ELR (cell line): Measurements from ENCODE around the gene GLOD5.
A peak's percentile ranks its signal among the peaks of the same experiment; 100 is the strongest.
"Not testable (repeated sequence)": the region's sequence is repeated elsewhere in the genome, so short reads cannot be mapped to it uniquely, and the experiment has no call there.

Source experiments
- DNase-seq: peaks from one replicate; pipeline ENCODE4 v3.0.0-alpha.2; 2015; ENCODE audit warnings: low read depth

GLOD5 gene

DNA sequence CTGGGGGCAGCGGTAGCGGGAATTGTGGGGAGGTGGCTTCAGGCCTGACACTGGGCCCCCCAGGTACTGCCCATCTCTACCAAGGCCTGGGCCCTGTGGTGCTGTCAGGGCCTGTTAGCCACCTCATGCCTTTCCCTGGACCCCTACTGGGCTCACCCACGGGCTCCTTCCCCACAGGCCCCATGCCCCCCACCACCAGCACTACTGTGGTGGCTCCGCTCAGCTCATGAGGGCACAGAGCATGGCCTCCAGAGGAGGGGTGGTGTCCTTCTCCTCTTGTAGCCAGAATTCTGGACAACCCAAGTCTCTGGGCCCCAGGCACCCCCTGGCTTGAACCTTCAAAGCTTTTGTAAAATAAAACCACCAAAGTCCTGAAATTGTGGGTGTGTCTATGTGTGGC, 32.4 kb downstream of the GLOD5 start:
- DNase-seq = no peak

DNA sequence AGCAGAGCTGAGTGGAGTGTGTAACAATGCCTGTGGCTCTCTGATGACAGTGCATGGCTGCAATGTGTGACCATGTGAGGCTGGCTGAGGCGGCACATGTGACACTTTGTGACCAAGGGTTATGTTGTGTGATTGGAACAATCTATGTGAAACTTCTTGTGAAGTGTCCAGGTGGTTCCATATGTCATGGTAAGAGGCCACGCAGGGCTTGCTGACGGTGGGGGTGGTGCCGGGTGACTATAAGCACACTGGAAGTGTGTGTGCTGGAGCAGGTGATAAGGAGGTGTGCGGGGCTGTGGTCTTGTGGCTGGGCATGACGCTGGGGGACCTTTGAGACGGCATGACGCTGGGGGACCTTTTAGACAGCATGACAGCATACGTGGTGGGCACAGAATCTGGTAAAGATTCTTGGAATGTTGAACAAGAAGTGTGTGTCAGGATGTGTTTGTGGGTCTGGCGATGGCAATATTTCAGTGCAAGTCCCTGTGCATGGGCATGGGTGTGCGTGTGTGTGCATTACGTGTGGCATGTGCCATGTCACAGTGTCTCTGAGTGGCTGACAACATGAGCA, 32.9 kb downstream of the GLOD5 start:
- no peak for DNase-seq

DNA sequence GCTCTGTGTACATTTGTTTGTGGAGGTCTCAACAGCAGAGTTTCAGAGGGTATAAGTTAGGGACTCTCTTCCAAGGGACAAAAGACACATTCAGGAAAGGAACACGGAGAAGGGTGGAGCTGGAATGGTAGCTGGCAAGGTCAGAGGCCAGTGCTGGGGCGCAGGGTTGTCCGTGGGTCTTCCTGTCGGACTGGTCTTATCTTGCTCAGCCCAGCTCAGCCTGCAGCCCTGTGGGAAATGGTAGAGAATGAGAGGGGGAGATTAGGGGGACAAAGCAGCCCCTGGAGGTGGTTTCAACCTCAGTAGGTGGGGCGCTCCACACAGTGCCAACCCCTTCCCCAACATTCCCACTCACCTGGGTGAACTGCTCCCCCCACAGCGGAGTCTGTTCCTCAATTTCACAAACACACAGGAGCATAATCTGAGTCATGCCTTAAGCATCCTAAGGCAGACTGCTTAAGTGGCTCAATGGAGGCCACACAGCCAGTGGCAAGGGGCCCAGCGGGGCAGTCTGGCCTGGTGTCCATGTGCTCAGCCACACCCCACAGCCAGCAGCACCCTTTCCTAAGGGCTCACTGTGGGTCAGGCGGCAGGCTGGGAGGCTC, 33.5 kb downstream of the GLOD5 start:
- peak; percentile 67 for DNase-seq

DNA sequence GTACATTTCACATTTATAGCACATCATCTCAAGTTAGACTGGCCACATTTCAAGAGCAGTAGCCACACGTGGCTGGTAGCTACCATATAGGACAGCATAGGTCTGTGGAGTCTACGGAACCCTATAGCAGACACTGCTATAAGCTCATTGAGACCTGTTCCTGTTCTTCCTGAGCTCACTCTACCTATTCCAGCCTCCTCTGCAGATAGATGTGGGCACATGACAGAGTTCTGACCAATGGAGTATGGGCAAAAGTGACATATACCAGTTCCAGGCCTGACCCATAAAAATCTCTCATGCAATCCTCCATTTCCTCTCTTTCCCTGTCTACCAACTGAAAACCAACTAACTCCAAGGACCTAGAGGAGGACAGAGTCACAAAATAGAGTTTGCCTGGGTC, 36.8 kb downstream of the GLOD5 start:
- no peak for DNase-seq

DNA sequence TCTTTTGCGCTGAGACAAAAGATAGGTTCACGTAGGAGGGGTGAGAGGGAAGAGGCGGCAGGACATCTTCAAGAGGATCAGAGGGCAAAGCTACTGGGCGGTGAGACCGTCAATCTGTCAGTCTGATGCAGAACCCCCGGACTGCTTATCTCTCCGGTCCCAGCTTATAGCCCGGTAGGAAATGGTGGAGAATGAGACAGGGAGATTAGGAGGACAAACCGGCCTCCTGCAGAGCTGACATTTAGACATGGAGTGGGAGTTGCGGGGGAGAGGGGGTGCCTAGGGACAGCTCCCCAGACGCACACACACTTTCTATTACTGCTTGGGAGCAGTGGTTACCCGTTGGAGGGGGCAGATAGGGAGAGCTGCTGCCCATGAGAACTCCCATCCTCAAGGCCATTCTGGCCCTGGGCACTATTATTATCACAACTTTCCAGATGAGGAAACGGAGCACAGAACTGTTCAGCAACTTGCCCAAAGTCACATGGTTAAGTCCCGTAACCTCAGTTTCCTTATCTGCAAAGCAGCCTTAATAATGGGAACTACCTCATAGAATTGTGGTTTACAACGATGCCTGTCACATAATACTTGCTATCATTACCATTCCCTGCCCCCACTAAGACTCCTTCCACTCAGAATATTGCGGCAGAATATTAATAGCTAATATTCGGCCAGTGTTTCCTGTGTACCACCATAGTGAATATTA, 39.2 kb downstream of the GLOD5 start:
- no peak for DNase-seq

DNA sequence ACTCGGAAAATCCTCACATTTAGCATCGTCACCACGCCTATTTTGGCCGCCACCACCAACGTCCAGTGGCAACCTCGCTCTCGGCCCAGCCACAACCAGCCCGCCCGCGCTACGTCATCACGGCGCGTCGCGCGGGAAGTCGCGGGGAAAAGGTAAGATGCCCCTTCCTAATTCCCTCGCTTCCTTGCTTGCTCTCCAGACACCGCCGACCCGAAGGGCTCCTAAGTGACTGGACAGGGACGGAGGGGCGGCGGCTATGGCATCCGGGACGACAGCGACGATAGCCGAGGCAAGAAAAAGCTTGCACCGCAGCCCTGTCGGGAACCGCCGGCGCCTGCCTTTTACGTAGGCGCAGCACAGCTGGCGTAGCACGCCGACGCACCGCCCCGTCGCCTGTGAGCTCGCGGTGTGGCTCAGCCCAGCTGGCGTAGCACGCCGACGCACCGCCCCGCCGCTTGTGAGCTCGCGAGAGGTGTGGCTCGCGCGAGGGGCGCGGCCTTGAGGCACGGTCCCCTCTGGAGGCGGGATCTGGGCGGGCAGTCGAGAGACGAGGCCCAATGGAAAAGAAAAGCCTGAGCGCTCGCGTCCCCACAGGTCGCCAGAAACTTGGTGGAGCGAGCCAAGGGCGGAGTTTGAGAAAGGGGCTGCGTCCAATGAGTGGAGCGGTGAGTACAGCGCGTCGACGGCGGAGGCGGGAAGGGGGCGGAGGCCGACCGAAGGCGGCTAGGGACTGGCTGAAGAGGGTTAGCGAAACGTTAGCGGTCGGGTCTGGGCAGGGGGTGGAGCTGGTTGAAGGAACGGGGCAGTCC, 39.9 kb downstream of the GLOD5 start, which contains the start of gene HDAC6:
TSS of gene HDAC6 (plus strand) at position 788 of the 809 bp plus-strand sequence. CDS start 626 bp downstream, outside the sequence.
- DNase-seq = peak; percentile 96

DNA sequence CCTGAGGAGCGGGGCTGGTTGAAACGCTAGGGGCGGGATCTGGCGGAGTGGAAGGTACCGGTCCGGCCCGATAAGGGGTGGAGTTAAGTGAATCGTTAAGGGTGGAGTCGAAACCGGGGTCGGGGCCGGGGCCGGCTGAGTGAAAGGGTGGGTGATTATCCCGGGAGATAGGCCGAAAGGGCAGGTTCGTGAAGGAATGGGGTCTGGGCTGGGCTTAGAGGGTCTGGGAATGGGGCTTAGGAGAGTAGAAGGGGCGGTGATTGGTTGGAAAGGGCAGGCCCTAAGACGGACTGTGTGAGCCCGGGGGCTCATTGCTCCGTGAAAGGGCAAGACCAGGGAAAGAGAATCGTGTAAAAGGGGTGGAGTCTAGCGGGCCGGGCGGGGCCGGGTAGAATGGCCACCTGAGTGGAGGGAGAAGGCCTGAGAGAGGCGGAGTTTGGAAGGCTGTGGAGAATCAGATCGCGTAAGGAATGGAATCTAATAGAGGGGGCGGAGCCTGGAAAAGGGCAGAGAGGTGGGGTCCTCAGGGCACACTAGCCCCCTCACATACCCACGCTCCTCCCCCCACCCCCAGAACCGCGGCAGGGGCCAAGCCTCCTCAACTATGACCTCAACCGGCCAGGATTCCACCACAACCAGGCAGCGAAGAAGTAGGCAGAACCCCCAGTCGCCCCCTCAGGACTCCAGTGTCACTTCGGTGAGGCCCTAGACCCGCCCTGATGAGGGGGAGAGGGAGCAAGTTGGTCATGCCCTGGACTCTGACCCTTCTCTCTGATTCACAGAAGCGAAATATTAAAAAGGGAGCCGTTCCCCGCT, 40.8 kb downstream of the GLOD5 start:
- DNase-seq = peak; percentile 84

DNA sequence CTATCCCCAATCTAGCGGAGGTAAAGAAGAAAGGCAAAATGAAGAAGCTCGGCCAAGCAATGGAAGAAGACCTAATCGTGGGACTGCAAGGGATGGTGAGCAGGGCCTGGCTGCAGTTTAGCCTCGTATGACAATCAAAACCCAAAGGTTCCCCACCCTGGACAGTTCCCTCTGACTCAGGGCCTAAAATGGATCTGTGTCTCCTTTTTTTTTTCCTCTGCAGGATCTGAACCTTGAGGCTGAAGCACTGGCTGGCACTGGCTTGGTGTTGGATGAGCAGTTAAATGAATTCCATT, 41.3 kb downstream of the GLOD5 start:
- no peak for DNase-seq

DNA sequence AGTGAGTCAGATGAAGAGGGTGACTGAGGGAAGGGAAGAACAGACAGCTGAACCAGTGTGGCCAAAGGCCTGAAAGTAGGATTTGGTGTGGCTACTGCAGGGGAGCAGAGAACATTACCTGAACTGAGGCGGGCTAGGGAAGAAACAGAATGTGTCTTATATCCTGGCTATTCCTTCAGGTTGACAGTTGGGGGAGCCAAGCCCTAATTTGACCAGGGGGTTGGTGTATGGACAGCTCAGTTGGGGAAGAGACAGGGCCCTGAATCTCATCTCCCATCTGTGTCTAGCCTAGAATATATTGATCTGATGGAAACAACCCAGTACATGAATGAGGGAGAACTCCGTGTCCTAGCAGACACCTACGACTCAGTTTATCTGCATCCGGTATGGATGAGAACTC, 44.5 kb downstream of the GLOD5 start:
- DNase-seq = no peak

DNA sequence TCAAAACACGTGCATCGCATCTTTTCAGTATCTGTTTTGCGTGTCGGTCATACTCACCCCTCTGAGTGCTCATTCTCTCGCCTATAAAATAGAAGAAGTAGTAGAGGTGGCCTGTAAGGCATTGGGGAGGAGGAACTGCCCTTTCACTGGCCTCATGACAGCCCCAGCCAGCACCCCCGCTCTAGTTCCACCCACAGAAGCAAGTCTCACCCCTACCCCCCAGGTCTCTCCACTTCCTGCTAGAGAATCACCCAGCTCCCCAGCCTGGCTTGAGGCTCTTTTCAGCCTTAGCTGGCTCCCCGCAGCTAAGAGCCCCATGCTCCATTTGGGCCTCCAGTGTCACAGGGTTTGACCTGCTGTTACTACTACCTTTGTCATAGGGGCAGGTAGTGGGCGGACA, 52.1 kb downstream of the GLOD5 start:
- no peak for DNase-seq

DNA sequence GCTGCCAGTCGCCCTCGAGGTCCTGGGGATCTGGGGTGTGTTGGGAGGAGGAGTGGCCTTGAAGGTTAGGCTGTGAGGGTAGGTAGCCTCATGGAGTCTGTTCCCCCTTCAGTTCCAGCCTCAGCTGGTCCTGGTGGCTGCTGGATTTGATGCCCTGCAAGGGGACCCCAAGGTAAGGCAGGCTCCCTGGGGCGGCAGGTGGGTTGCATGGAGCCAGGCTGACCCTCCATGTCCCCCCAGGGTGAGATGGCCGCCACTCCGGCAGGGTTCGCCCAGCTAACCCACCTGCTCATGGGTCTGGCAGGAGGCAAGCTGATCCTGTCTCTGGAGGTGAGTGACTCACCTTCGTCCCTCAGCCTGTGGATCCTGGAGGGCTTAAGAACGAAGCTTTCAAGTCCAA, 53.2 kb downstream of the GLOD5 start:
- DNase-seq = no peak

DNA sequence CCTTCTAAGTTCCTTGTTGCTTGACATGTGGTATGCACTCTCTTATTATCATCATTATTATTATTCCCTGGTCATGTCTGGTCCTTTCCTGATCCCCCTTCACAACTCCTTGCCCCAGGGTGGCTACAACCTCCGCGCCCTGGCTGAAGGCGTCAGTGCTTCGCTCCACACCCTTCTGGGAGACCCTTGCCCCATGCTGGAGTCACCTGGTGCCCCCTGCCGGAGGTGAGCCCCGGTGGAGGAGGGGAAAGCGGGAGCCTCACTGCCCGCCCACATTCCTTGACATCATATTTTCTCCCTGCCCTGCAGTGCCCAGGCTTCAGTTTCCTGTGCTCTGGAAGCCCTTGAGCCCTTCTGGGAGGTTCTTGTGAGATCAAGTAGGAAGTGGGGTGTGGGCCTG, 53.7 kb downstream of the GLOD5 start:
- no peak for DNase-seq

DNA sequence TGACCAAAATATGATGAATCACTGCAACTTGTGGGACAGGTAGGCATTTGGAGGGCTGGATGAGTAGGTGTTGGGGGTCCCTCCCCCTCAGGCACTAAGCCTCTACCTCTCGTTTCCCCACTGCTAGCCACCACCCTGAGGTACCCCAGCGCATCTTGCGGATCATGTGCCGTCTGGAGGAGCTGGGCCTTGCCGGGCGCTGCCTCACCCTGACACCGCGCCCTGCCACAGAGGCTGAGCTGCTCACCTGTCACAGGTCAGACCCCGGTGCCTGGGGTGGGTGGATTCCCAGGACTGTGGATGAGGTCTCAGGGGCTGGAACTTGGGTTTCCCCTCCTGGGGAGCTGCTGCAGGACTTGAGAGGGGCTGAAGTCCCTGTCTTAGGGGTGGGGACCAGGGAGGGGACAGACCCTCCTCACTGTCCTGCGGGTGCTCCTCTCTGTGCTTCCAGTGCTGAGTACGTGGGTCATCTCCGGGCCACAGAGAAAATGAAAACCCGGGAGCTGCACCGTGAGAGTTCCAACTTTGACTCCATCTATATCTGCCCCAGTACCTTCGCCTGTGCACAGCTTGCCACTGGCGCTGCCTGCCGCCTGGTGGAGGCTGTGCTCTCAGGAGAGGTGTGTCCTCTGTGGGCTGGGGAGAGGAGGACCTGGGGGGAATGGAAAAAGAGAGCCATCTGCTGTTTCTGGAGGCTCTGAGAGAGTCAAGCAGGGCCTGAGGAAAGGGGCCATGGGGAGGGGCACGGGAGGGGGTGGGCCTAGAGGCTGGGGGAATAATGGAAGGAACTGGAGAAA, 54.7 kb downstream of the GLOD5 start:
- no peak for DNase-seq

DNA sequence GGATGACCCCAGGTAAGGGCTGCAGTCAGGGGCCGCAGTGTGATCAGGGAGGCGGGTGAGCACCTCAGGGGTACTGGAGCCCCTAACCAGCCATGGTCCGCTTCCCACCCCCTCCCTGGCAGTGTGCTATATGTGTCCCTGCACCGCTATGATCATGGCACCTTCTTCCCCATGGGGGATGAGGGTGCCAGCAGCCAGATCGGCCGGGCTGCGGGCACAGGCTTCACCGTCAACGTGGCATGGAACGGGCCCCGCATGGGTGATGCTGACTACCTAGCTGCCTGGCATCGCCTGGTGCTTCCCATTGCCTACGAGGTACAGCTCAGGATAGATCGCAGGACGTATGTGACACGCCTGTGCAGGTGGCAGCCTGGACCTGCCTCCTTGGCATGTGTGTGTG, 56.6 kb downstream of the GLOD5 start:
- DNase-seq = no peak

DNA sequence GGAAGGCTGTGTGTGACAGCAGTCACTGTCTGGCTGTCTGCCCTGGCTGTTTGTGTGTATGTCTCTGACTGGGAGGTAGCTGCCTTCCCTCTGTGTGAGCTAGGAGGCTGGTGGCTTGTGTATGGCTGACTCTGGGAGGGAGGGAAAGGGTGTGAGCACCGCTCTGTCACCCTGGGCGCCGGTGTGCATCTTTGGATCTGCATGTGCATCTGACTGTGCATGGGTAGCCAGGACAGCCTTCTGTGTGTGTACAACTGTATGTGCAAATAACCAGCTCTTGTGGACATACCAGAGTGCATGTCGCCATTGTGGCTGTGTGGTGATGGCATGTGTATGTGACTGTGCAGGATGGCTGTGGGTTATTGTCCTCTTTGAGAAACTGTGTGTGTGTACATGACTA, 57.3 kb downstream of the GLOD5 start:
- DNase-seq = no peak

DNA sequence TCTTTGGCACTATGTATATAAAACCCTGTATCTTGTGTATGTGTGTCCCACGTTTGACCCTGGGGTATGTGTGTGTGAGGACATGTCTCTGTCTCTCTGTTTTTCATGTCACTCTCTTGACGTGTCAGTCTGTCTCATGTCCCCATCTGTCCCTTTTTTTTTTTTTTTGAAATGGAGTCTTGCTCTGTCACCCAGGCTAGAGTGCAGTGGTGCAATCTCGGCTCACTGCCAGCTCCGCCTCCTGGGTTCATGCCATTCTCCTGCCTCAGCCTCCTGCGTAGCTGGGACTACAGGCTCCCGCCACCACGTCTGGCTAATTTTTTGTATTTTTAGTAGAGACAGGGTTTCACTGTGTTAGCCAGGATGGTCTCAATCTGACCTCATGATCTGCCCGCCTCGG, 57.8 kb downstream of the GLOD5 start:
- DNase-seq = not testable (repeated sequence)

DNA sequence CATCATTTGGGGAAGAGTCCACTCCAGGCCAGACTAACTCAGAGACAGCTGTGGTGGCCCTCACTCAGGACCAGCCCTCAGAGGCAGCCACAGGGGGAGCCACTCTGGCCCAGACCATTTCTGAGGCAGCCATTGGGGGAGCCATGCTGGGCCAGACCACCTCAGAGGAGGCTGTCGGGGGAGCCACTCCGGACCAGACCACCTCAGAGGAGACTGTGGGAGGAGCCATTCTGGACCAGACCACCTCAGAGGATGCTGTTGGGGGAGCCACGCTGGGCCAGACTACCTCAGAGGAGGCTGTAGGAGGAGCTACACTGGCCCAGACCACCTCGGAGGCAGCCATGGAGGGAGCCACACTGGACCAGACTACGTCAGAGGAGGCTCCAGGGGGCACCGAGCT, 61.5 kb downstream of the GLOD5 start:
- no peak for DNase-seq
